NCI-H2227 treated with DMSO at 0.1 percent for 48 hours (cell line): ENCODE data around the gene LEMD1.

ENCODE experiments used
- DNase-seq: peaks from one replicate; lab custom pipeline; 2025; lab: John Stamatoyannopoulos, UW

Gene LEMD1, protein sequence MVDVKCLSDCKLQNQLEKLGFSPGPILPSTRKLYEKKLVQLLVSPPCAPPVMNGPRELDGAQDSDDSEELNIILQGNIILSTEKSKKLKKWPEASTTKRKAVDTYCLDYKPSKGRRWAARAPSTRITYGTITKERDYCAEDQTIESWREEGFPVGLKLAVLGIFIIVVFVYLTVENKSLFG

DNA sequence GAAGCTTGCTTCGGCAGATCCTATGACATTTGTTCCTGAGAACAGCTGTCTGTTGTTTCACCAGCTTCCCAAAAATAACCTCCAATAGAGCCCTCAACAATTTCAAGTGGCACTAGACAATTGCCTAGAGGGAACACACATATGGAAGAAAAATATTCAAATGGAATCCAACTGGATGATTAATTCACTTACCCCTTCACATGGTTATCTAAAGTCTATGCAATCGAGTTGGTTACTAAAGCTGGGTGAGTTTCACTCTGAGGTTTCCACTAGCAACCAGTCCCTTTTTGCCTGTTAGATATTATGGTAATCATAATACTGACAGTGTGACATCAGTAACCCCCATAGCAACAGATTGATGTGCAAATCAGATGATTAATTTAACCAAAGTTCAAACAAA lies at the start of gene LEMD1:
Gene LEMD1, minus strand, starts transcription at position 259 of the 400 bp plus-strand sequence. CDS start 1,520 bp downstream, outside the sequence.
- DNase-seq: no peak

DNA sequence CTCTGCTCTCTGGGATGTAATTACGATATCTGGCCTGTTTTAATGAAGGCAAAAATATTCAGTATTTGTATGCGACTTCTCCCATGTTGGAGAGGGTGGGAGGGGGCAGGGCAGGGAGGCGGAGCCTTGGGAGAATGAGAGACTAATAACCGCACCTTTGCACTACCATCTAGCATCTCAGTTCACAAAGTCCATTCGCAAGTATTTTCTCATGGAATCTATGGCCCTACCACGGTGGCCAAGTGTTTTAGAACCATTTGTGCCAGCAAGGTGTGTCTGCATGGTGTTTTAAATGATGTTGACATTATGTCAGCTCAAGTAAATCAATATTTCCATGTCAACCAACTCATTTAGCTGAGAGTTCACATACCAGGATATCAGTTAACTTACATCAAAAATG lies 48.3 kb upstream of the LEMD1 start:
- DNase-seq: no peak

DNA sequence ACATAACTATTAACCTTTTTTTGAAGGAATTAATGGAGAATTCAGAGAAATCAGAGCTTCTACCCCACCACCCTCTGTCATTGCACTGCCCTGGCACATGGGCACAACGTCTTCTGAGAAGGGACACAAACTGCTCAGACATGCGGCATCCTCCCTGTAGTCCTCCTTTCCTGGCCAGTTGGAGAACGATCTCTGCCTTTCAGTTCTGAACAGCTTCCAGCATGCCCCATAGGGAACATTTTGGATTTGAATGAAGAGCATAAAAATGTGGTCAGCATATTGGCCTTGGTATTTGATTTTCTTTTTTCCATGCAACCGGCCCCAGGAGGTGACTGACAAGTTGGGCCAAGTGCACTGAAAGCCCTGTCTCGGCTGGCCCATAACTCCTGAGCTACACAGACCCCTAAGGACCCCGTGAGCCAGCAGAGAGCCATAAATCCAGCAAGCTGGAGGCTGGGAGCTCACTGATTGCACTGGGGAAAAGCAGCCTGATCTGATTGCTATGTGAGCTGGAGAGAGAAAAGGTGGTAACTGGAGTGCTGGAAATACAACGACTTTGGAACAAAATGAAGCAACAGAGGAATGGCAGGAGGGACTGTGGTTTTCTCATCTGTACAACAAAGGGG lies 44.9 kb upstream of the LEMD1 start:
- no peak for DNase-seq

GRCh38 chr1:205465392-205465791 lies 43.5 kb upstream of the LEMD1 start:
- DNase-seq: no peak

GRCh38 chr1:205458777-205459566 lies 37.1 kb upstream of the LEMD1 start:
- no peak for DNase-seq

DNA sequence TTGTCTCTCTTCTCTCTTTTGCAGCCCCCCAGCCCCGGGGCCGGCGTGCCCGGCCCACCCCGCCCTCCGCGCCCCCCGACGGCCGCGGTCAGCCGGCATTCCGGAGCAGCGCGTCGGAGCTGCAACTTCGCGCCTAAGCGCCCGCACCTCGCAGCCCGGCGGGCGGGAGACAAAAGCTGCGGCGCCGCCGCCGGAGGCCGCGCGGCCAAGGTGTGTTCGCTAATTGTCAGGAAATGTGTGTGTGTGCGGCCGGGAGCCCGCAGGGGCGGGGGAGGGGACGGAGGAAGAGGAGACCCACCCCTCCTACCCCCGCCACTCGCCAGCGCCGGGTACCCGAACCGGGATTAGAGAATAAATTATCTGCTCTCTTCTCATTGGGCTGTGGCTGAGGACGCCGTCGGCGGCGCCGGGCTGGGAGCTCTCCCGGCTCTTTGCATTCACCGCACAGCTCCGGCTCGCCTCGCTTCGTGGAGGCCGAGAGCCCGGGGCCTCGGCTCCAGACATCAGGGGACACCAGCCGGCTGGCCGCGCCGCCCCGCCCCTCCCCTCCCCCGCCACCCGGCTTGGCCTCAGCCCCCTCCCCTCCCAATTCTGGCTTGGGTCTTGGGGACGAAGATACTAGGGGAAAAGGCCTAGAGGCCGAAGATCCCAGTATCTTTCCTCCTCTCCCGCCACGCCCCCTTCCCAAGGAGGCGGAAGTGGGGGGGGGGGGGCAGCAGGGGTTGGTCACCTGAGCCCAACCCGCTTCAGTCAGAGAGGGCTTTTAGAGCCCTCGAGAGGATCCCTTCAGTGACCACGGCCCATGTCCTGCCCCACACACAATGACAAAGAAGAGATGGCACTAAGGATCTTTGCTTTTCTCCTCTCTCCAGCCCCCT lies 35.3 kb upstream of the LEMD1 start:
- DNase-seq: peak; percentile 88

- peak; percentile 50 for DNase-seq
These were observed 34.6 kb upstream of the LEMD1 start for GRCh38 chr1:205456383-205456867.

DNA sequence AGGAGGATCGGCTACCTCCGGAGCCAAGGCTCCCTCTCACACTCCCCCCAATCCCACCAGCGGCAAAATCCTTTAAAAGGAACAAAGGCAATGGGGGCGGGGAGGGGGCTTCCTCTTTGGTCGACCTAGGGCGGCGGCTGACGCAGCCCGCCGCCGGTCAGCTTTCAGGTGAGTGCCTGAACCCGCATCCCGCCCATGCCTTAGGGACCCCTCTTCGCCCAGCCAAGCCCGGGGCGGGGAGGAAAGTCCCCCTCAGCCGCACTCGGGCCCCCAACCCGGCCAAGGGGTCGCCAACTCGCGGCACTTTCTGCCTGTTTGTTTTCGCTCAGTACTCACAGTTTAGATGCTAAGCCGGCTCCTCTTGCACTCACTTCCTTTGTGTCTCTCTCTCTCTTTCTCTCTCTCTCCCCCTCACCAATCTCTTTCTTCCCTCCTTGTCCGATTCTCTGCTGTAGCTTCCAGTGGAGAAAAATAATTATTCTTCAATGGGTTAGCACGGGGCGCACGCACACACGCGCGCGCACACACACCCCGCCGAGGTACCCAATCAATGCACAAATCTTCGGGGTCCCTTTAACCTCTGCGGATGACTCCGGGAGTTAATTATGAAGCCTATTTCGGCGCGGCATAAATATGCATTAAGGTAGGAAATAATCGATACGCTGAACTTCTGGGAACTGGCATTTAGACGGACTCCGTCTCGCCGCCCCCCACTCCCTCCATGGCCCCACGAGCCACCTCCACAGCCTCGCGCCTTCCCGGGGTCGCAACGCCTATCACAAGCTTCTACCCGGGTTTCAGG lies 33.9 kb upstream of the LEMD1 start, which contains the start of gene BLACAT1:
Gene BLACAT1, minus strand, starts transcription at position 465 of the 802 bp plus-strand sequence.
- no peak for DNase-seq

- no peak for DNase-seq
These were observed 33.1 kb upstream of the LEMD1 start for GRCh38 chr1:205454903-205455335.

DNA sequence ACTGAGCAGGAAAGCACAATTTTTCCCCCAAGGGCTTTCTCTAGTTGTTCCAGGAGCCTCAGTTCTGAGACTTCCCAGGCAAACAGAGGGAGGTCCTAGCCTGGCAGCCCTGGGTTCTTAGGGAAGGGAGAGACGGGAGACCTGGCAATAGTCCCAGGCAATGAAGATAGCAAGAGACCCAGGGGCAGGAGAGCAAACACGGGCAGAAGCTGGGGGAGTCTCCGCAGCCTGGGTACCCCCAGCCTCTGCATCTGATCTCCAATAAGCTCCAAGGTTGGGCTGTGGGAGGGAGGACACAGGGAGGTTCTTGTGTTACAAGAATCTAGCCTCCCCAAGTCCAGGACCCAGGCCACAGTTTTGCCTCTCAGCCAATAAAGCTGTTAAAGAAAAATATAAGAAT lies 31.6 kb upstream of the LEMD1 start:
- no peak for DNase-seq

- DNase-seq: no peak
These were observed 31.1 kb upstream of the LEMD1 start for GRCh38 chr1:205452933-205453332.

- no peak for DNase-seq
These were observed 30.5 kb upstream of the LEMD1 start for GRCh38 chr1:205452364-205452763.

GRCh38 chr1:205451759-205452164 lies 29.9 kb upstream of the LEMD1 start:
- no peak for DNase-seq

DNA sequence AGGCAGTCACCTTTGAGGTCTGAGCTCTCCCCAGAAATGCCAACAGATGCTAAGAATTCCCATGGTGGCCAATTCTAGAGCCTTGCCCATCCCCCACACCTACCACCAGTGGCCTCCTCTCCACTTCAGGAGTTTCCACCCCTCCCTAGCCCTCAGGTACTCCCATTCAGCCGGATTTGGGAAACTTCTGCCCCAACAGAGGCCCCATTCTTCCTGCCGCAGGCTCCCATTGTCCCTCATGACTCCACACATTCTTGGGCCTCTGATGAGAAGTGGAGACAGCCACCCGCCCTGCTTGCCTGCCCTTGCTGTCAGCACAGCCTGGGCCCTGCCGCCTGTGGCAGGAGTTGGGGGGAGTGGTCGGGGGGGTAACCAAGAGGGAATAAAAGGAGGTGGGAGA lies 29.3 kb upstream of the LEMD1 start:
- no peak for DNase-seq

DNA sequence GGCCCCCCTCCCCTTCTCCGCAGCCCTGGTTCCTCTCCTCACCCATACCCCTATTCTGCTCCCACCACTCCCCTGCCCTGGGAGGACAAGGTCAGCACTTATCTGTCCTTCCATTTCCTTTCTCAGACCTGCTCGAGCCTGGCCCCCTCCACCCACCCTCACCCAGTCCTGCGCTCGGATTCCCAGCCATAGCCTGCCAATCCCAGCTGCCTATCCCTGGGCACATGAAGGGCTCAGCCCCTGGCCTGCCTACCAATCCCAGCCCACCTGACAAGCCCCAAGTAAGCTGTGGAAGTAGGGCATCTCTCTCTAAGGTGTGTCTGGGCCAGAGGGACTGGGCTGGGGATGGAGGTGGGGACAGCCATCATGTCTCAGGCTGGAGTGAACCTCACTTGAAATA lies 28.6 kb upstream of the LEMD1 start:
- no peak for DNase-seq

DNA sequence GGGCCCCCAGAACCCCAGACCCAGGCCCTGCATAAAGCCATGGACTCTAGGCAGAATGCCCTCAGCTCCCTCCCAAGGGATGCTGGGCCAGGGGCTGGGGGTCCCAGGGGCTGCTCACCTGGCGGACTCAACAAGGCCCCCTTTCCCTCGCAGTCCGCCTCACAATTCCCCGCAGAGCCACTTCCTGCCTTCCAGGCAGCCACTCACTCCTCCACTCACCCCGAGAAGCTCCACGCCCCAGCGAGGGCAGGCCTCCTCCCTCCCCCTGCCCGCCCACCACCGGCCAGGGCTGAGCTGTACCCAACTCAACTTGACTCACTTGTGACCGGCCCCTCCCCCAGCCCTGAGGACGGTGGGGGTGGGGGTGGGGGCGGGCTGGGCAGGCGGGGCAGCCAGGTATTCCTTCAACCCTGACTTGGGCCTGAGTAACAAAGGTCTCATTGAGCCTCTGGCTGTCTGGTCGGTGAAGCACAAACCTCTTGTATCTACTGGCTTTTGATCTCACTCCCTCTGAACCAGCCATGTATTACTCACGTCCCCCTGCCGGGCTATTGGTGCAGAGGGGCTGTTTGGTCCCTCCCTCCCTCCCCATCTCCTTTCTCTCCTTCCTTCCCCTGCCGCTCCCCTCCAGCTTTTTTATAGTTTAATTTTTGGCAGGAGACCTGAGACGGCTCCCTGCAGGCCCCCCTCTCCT lies 28.0 kb upstream of the LEMD1 start:
- DNase-seq: peak; percentile 49

DNA sequence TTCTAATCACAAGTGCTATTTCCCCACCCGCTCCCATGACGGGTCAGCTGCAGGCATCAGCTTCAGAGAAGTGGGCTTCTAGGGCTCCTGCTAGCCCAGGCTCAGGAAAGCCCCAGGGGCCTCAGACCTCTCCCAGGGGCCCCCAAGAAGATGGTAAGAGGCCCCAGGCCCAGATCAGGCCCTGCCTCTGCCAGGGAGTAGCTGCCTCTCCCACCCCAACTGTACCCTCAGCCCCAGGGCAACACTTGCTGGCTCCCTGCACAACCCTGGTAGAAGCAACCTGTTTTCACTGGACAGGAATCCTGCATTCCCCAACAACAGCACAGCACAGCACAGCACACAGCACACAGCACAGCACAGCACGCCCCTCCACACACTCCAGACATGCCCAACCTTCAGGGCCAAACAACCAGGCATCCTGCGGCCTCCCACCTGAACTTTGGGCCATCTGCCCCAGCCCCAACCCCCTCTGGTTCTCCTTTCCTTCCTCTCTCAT lies 27.4 kb upstream of the LEMD1 start:
- DNase-seq: no peak

- DNase-seq: no peak
These were observed 26.8 kb upstream of the LEMD1 start for GRCh38 chr1:205448540-205449253.
